ENCODE results near the gene NCOR1. TPM values are rescaled to one million over a fixed set of nuclear protein-coding genes. Genes with fewer than 3 reads are reported as not detected.
A peak's percentile ranks its signal among the peaks of the same experiment; 100 is the strongest.

NCOR1 gene
- total RNA-seq, 1 donor: 86.9 TPM

- peaks cover 36% of the 10 kb centered on the region for H3K79me2 ChIP-seq (ENCODE audit: insufficient read depth, low read length)
- H3K9me3 ChIP-seq (ENCODE audit: low read depth, low read length): no peaks in the 10 kb centered on the region
- no peak overlapping the region for H3K27ac ChIP-seq (ENCODE audit: low read depth, low read length)
- H3K4me3 ChIP-seq (ENCODE audit: insufficient read depth, low read length): no peak overlapping the region
- no peaks in the 10 kb centered on the region for H3K4me1 ChIP-seq (ENCODE audit: insufficient read depth, low read length)
- TF ChIP-seq CTCF (IDR thresholded peaks at IDR 0.05; ENCODE audit: extremely low read depth, low read depth, low read length): no peak
- H3K36me3 ChIP-seq (ENCODE audit: insufficient read depth, low read length): peaks cover 26% of the 10 kb centered on the region
- peaks cover 6% of the 10 kb centered on the region for H4K20me1 ChIP-seq (ENCODE audit: insufficient read depth, low read length)
- no peak overlapping the region for H2AFZ ChIP-seq (ENCODE audit: low read length)
- H3K27me3 ChIP-seq (ENCODE audit: insufficient read depth, low read length): no peaks in the 10 kb centered on the region
- no peak overlapping the region for H3K4me2 ChIP-seq (ENCODE audit: insufficient read depth, low read length)
- peak; percentile 48 for DNase-seq (ENCODE audit: insufficient read length, low spot score, missing footprints)
Observed at GRCh38 chr17:16104189-16104588, 111.1 kb downstream of the NCOR1 start.

- TF ChIP-seq CTCF (IDR thresholded peaks at IDR 0.05; ENCODE audit: extremely low read depth, low read depth, low read length): no peak
Observed at GRCh38 chr17:16101440-16101839, 113.9 kb downstream of the NCOR1 start.

GRCh38 chr17:16100737-16101400 lies 114.5 kb downstream of the NCOR1 start:
- DNase-seq (ENCODE audit: insufficient read length, low spot score, missing footprints): no peak
- Histone ChIP-seq H3K4me1 (ENCODE audit: insufficient read depth, low read length) (no peaks in the 10 kb centered on the region), H3K4me3 (ENCODE audit: insufficient read depth, low read length) (no peak overlapping the region), H3K4me2 (ENCODE audit: insufficient read depth, low read length) (no peak overlapping the region), H2AFZ (ENCODE audit: low read length) (no peak overlapping the region), H4K20me1 (ENCODE audit: insufficient read depth, low read length) (peaks cover 3% of the 10 kb centered on the region), H3K9me3 (ENCODE audit: low read depth, low read length) (no peaks in the 10 kb centered on the region), H3K27ac (ENCODE audit: low read depth, low read length) (no peak overlapping the region), H3K79me2 (ENCODE audit: insufficient read depth, low read length) (peaks cover 43% of the 10 kb centered on the region), H3K36me3 (ENCODE audit: insufficient read depth, low read length) (peaks cover 48% of the 10 kb centered on the region), H3K27me3 (ENCODE audit: insufficient read depth, low read length) (no peaks in the 10 kb centered on the region)
- peak; percentile 23 for TF ChIP-seq CTCF (IDR thresholded peaks at IDR 0.05; ENCODE audit: extremely low read depth, low read depth, low read length)

More at GRCh38 chr17:16101440-16101839, 113.9 kb downstream of the NCOR1 start:
- no peak overlapping the region for H3K27ac ChIP-seq (ENCODE audit: low read depth, low read length)
- H3K4me1 ChIP-seq (ENCODE audit: insufficient read depth, low read length): no peaks in the 10 kb centered on the region
- no peak for DNase-seq (ENCODE audit: insufficient read length, low spot score, missing footprints)
- H2AFZ ChIP-seq (ENCODE audit: low read length): no peak overlapping the region
- peaks cover 43% of the 10 kb centered on the region for H3K79me2 ChIP-seq (ENCODE audit: insufficient read depth, low read length)
- peaks cover 46% of the 10 kb centered on the region for H3K36me3 ChIP-seq (ENCODE audit: insufficient read depth, low read length)
- no peak overlapping the region for H3K4me2 ChIP-seq (ENCODE audit: insufficient read depth, low read length)
- no peaks in the 10 kb centered on the region for H3K9me3 ChIP-seq (ENCODE audit: low read depth, low read length)
- H4K20me1 ChIP-seq (ENCODE audit: insufficient read depth, low read length): peaks cover 6% of the 10 kb centered on the region
- no peak overlapping the region for H3K4me3 ChIP-seq (ENCODE audit: insufficient read depth, low read length)
- no peaks in the 10 kb centered on the region for H3K27me3 ChIP-seq (ENCODE audit: insufficient read depth, low read length)

GRCh38 chr17:16091773-16092172 lies 123.6 kb downstream of the NCOR1 start:
- Histone ChIP-seq H3K9me3 (ENCODE audit: low read depth, low read length) (no peaks in the 10 kb centered on the region), H3K27me3 (ENCODE audit: insufficient read depth, low read length) (no peaks in the 10 kb centered on the region), H3K27ac (ENCODE audit: low read depth, low read length) (no peak overlapping the region), H3K36me3 (ENCODE audit: insufficient read depth, low read length) (peaks cover 33% of the 10 kb centered on the region), H3K4me1 (ENCODE audit: insufficient read depth, low read length) (no peaks in the 10 kb centered on the region), H3K79me2 (ENCODE audit: insufficient read depth, low read length) (peaks cover 24% of the 10 kb centered on the region), H3K4me3 (ENCODE audit: insufficient read depth, low read length) (no peak overlapping the region), H2AFZ (ENCODE audit: low read length) (no peak overlapping the region), H3K4me2 (ENCODE audit: insufficient read depth, low read length) (no peak overlapping the region), H4K20me1 (ENCODE audit: insufficient read depth, low read length) (no peaks in the 10 kb centered on the region)
- no peak for TF ChIP-seq CTCF (IDR thresholded peaks at IDR 0.05; ENCODE audit: extremely low read depth, low read depth, low read length)
- no peak for DNase-seq (ENCODE audit: insufficient read length, low spot score, missing footprints)
